ENCODE measurements around the gene CIDEC. TPM values are rescaled to one million over a fixed set of nuclear protein-coding genes. Genes with fewer than 3 reads are reported as not detected.

CIDEC gene
- total and polyA plus RNA-seq, 2 of the 13 experiments (the other 11 are each of a cell fraction or from before 2014, with no cell fraction given): 2.5 to 10.4 TPM

GRCh38 chr3:9886328-9886727, 6.3 kb upstream of the CIDEC start:
- CTCF ChIA-PET (ENCODE audit: low intra/inter-chr PET ratio, low total read pairs): no interaction called here
- no peaks in the 10 kb centered on the region; a peak in 1 of 5 replicates for H3K27me3 ChIP-seq (ENCODE audit: control insufficient read depth in 1 of 2, insufficient read depth in 2 of 2, low read length in 2 of 2)
- H3K9me3 ChIP-seq (ENCODE audit: low read length): no peaks in the 10 kb centered on the region
- no peak overlapping the region for H3K4me3 ChIP-seq (replicated peaks in 1 of 3; ENCODE audit: insufficient read depth in 1 of 3, low read depth in 2 of 3, low read length in 3 of 3)
- no peak overlapping the region for H2AFZ ChIP-seq (ENCODE audit: low read length)
- H3K27ac ChIP-seq (ENCODE audit: extremely low read length, insufficient read depth, low read length): no peak overlapping the region
- no peak overlapping the region for H3K4me2 ChIP-seq (ENCODE audit: low read depth, low read length)
- ATAC-seq (no peak), FAIRE-seq (no peak), DNase-seq (ENCODE audit: low spot score) (no peak)
- in situ Hi-C loops (cut with HindIII; ENCODE audit: extremely low pct_ligation_motif_present, low pct_unique_long_range_greater_than_20kb): no loop called here
- TF ChIP-seq ZNF660 (CRISPR knock-in tag; IDR thresholded peaks at IDR 0.05; ENCODE audit: borderline replicate concordance, low read depth): no peak
- no peak for TF ChIP-seq BCL6 (CRISPR knock-in tag; IDR thresholded peaks at IDR 0.05)
- TF ChIP-seq XBP1 (CRISPR knock-in tag; IDR thresholded peaks at IDR 0.05): no peak
- no peak for TF ChIP-seq ZNF253 (CRISPR knock-in tag; IDR thresholded peaks at IDR 0.05; ENCODE audit: borderline replicate concordance)
- no peak for TF ChIP-seq ZNF501 (CRISPR knock-in tag; IDR thresholded peaks at IDR 0.05)
- TF ChIP-seq ZHX2 (IDR thresholded peaks at IDR 0.05; ENCODE audit: low read depth): no peak
- no peak for TF ChIP-seq ZHX2 (CRISPR knock-in tag; IDR thresholded peaks at IDR 0.05; ENCODE audit: borderline replicate concordance)
- no peak for TF ChIP-seq GABPB1 (CRISPR knock-in tag; IDR thresholded peaks at IDR 0.05)
- no peak for TF ChIP-seq ZNF225 (CRISPR knock-in tag; IDR thresholded peaks at IDR 0.05)
- TF ChIP-seq ZNF672 (CRISPR knock-in tag; IDR thresholded peaks at IDR 0.05): no peak
- TF ChIP-seq HNF1B (CRISPR knock-in tag; IDR thresholded peaks at IDR 0.05): no peak
- TF ChIP-seq ZBTB42 (CRISPR knock-in tag; IDR thresholded peaks at IDR 0.05): no peak
- TF ChIP-seq ZNF180 (CRISPR knock-in tag; IDR thresholded peaks at IDR 0.05; ENCODE audit: borderline replicate concordance, low read depth): no peak
- TF ChIP-seq ZBTB7A (CRISPR knock-in tag; IDR thresholded peaks at IDR 0.05): no peak
- no peak for TF ChIP-seq ZNF629 (CRISPR knock-in tag; conservative IDR thresholded peaks at IDR 0.05)
- TF ChIP-seq SP1 (IDR thresholded peaks at IDR 0.05): no peak
- TF ChIP-seq SP1 (CRISPR knock-in tag; IDR thresholded peaks at IDR 0.05): no peak
- no peak for TF ChIP-seq TSC22D2 (CRISPR knock-in tag; IDR thresholded peaks at IDR 0.05; ENCODE audit: borderline replicate concordance)
- H3K4me1 ChIP-seq (ENCODE audit: insufficient read depth, low read length): peaks cover 35% of the 10 kb centered on the region
- no peak overlapping the region for H3K9ac ChIP-seq (ENCODE audit: insufficient read depth, low read depth, low read length)
- BruUV-seq (replicated peaks): no TSS peak
- intact Hi-C loops (cut with micrococcal nuclease; ENCODE audit: unreplicated experiment): no loop called here
- no peaks in the 10 kb centered on the region for H4K20me1 ChIP-seq (ENCODE audit: insufficient read depth, low read length)
- H3K79me2 ChIP-seq (ENCODE audit: insufficient read depth, low read length): peaks cover 9% of the 10 kb centered on the region
- no peaks in the 10 kb centered on the region for H3K36me3 ChIP-seq (replicated peaks in 1 of 2; ENCODE audit: control insufficient read depth in 1 of 2, insufficient read depth in 2 of 2, low read length in 2 of 2)
- POLR2A ChIA-PET: interaction anchor here (1.0 to 1.2 kb wide), 2 partner anchors 12 to 22 kb away, joined by 3 to 4 read pairs; no protein-coding TSS in a partner anchor

Measured in HepG2 (cell line).